ENCODE data around the gene ZNF283.
"Not testable (repeated sequence)": the region's sequence is repeated elsewhere in the genome, so short reads cannot be mapped to it uniquely, and the experiment has no call there.

ZNF283 gene

DNA sequence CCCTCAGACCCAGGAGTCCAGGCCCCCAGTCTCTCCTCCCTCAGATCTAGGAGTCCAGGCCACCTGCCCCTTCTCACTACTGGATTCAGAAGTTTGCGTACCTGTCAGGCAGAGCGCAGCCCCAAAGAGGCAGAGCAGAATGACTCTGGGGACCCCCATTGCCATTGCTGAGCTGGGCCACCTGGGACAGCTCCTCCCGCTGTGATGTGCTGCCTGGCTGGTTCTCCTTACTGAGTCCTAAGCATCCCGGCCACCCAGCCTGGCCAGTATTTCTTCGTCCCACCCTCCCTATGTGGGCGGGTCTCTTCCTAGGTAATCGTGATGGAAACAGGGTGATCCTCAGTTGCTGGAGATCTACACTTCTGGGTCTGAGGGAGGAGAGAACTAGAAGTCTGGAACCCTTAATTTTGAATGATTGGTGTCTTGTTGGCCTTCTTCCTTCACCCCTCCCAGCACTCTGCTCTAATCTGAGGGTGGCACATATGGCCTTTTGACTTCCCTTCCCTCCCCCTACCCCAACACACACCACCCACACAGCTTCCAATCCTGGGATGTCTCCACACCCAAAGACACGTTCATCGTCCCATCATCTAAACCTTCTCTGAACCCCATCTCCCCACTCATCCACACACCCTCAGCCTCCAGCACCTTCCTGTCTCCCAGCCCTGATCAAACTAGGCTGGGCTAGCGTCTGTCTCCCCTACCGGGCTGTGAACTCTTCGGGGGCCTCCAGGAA lies 24.7 kb upstream of the ZNF283 start, which contains the start of gene LYPD5:
LYPD5 (minus strand) TSS at position 232 of the 736 bp plus-strand sequence; CDS start at position 165, 67 bp downstream.
- no peak for FAIRE-seq

DNA sequence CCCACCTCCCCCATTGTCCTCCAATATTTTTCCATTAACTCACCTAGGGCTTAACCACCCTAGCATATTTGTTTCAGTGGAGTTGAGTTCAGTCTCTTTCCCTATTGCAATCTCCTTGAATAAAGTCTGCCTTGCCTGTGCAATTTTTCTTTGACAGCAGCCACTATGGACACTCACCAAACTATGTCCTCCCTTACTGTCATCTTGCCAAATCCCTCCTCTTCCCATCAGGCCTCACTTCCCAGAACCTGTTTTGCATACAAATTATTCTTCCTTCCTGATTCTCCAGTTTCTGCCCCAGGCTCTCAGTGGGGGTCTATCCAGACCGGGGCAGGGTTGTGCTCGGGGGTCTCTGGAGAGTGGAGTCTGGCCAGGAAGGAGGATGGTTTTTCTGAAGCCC lies 22.7 kb upstream of the ZNF283 start:
- no peak for FAIRE-seq

DNA sequence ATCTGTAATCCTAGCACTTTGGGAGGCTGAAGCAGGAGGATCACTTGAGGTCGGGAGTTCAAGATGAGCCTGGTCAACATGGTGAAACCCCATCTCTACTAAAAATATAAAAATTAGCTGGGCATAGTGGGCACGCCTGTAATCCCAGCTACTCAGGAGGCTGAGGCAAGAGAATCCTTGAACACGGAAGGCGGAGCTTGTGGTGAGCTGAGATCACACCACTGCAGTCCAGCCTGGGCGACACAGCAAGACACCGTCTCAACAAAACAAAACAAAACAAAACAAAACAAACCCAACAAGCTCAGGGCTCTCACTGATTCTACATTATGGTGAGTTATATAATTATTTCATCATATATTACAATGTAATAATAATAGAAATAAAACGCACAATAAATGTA lies 20.7 kb upstream of the ZNF283 start:
- not testable (repeated sequence) for FAIRE-seq

DNA sequence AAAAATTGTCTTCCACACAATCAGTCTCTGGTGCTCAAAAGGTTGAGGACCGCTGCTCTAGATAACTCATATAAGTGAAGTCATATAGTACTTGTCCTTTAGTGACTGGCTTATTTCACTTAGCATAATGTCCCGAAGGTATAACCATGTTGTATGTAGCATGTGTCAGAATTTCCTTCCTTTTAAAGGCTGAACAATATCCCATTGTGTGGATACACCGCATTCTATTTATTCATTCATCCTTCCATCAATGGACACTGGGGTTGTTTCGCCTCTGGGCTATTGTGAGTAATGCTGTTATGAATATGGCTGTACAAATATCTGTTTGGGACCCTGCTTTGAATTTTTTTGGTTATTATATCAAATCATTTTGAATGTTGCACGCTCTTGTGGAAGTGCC lies 20.3 kb upstream of the ZNF283 start:
- no peak for FAIRE-seq

DNA sequence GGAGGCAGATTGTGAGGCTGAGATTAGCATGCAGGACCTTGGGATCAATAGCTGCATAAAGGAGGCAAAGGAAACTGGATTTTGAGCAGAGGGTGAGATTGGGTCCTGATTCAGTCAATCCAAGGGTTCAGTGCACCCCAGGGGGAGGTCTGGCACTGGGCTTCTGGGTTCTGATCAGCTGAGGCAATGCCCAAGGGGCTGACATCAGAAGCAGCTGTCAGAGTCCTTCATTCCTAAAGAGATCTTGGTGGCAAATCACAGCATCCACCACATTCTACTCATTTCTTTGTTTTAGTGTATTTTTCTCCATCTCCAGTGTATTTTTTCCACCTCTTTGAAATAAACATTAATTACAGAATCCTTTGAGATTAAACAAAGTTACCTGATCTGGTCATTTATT lies 19.5 kb upstream of the ZNF283 start:
- FAIRE-seq, result no peak

DNA sequence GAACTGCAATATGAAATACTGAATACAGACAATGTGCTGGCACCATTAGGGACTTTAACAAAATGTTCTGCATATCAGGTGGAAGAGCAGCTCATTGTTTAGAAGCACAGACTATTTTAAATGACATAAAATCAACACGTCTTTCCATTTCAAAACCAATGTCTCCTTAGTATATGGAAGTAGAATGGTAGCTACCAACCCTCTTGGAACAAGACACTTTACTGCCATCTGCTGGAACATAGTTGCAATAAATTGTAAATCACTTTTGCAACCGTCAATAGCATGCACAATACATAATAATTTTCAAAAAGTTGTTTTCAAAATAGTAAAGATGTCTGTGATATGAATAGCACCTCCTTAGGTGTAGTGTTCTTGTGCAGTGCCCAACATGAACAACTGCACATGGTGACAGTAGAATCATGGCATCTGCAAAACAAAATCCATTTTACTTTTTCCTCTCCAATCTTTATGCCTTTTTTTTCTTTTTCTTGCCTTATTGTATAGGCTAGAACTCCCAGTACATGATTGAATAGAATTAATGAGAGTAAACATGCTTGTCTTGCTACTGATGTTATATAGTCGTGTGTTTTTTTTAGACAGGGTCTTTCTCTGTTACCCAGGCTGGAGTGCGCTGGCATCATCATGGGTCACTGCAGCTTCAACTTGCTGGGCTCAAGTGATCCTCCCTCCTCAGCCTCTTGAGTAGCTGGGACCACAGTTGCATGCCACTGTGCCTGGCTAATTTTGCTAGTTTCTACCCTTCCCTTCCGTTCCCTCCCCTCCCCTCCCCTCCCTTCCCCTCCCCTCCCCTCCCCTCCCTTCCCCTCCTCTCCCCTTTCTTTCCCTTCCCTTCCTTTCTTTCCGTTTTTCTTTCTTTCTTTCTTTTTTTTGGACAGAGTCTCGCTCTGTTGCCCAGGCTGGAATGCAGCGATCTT lies 17.1 kb upstream of the ZNF283 start:
- no peak for FAIRE-seq

DNA sequence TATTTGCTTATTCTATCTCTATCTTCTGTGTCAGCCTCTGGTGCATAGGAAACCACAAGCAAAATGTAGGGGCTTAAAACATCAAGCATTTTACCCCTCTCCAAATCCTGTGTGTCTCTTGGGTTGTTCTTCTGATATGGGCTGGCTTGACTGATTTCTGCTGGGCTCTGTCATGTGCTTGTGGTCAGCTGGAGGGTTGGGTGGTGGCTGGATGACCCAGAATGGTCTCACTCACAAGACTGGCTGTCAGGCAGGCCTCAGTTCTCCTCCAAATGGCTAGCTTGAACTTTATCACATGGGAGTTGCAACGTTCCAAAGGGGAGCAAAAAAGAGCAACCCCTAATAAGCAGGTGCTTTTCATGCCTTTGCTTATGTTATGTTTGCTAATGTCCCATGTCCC lies 15.3 kb upstream of the ZNF283 start:
- FAIRE-seq, result no peak

DNA sequence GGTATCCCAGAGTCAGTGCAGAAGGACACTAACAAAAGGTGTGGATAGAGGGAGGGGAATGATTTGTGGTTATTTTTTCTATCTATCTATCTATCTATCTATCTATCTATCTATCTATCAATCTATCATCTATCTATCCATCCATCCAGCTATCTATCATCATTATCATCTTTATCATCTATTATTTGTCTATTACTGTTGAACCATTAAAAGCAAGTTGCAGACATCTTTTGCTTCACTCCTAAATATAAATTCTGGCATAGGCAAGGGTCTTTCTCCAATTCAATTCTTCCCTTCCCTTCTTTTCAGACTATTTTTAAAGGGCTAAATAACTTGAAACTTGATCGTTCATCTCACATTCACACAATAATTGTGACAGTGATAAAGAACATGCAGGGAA lies 14.9 kb upstream of the ZNF283 start:
- no peak for FAIRE-seq

DNA sequence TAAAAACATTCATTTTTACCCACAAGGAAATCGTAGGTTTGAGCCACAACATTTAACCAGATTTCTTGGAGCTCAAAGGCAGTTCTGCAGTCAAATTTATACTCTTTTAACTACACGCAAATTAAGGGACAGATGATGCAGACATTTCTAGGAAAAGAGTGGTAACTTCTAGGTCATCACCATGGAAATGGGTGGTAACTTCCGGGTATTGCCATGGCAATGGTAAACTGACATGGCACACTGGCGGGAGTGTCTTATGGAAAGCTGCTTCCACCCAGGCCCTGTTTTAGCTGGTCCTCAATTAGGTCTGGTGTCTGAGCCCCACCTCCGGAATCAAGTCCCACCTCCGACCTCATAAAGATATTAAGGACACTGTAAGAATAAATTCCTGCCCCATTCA lies 14.4 kb upstream of the ZNF283 start:
- no peak for FAIRE-seq

DNA sequence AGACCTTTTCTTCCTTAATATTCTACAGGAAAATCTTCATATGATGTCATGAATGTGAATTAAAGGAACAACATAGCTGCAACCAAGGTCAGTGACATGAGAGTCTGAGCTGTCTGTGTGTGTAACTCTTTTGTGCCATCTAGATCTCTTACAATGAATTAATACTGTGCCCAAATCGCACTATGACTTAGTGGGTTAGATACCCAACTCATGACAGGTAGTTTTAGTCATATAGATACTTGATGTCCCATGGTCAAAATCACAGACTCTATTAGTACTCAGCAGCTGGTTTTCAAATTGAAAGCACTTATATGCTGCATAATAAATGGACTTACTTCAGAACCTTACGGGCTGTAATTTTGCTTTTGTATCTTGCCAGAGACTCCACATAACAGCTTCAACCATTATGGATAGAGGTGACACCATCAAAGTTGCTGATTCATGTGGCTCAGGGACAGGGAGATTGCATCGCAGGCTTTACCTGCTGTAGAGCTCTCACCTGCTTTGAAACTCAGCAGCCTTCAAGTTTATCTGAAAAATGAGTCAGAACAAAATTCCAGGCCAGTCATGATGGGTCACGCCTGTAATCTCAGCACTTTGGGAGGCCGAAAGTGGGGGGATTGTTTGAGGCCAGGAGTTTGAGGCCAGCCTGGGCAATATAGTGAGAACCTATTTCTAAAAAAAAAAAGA lies 12.3 kb upstream of the ZNF283 start:
- FAIRE-seq, result no peak

DNA sequence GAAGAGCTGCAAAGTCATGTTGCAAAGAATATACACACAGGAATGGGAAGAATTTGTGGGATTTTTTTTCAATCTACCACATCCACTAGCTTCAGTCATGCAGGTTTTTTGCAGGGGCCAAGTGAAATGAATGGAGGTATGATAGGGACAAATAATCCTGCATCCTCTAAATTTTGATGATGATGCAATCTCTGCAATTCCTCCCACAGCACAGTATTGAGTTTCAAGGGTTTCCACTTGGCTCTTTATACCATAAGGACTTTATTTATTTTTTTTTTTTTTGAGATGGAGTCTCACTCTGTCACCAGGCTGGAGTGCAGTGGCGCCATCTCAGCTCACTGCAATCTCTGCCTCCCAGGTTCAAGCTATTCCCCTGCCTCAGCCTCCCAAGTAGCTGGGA lies 9.7 kb upstream of the ZNF283 start:
- FAIRE-seq, result not testable (repeated sequence)

DNA sequence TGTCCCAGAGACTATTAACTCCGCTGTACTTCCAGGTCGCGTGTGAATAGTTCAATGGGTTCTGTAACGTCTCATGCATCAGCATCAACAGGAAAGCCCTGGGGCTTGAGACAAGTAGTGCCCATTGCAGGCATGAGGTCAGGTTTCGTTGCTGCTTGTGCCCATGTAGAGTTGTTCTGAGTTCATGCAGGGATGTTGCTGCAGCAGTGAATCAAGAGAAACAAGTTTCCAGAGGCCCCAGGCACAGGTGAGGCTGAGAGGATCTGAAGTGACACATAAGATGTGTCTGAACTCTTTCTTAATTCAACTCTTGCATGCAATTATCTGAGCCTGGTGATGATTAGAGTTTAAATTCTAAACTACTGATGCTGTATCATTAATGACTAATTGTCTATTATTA lies 8.6 kb upstream of the ZNF283 start:
- no peak for FAIRE-seq

DNA sequence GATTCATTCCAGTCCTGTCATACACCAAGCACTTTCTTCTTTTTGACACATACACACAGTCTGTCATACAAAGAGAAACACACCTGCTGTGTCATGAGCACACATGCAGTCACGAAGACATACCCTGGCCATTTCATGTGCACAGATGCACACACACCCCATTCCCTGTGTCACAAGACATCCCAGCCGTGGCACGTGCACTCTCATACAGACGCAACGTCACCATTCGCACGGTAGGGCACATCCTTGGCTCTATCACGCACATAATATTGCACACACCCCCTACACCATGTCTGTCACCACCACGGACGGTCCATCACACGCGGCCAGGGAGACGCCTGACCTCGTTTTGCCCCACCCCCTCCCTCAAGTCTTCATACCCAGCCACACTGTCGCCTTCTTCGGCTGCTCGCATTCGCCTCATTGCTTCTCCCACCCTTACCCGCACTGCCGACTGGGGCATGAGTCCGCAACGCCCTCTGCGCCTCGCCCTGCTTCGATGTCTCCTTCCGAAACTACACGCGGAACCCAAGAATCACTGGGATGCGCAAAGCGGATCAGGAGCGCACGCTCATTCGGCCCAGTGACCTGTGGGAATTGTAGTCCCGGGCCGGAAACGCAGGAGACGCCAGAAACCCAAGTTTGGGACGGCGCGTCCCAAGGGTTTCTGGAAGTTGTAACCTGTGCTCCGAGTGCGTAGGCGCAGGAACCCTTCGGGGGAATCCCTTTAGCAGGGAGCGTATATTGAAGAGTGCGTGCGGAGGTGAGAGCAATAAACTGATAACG lies 6.8 kb upstream of the ZNF283 start:
- no peak for FAIRE-seq

DNA sequence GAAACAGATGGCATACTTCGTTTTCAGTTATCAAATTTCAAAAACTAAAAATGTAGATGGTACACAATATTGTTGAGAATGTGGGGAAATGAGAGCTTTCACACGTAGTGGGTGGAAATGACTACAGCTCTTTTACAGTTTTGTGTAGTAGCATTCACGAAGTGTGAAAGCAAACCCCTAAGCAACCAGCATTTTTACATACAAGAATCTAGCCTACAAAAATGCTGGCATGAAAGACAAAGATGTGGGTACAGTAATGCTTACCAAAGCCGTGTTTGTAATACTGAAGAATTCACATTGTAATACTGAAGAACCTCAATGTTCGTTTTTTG lies 6.3 kb upstream of the ZNF283 start:
- no peak for FAIRE-seq

DNA sequence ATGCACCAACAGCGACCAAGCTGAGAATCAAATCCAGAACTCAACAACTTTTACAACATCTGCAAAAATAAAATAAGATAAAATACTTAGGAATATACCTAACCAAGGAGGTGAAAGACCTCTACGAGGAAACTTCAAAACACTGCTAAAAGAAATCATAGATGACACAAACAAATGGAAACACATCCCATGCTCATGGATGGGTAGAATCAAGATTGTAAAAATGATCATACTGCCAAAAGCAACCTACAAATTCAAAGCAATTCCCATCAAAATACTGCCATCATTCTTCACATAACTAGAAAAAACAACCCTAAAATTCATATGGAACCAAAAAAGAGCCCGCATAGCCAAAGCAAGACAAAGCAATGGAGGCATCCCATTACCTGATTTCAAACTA lies 3.3 kb upstream of the ZNF283 start:
- not testable (repeated sequence) for FAIRE-seq

DNA sequence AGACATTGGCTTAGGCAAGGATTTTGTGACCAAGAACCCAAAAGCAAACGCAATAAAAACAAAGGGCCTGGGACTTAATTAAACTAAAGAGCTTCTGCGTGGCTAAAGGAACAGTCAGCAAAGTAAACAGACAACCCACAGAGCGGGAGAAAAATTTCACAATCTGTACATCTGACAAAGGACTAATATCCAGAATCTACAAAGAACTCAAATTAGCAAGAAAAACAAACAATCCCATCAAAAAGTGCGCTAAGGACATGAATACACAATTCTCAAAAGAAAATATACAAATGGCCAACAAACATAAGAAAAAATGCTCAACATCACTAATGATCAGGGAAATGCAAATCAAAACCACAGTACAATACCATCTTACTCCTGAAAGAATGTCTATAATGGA lies 2.5 kb upstream of the ZNF283 start:
- not testable (repeated sequence) for FAIRE-seq

DNA sequence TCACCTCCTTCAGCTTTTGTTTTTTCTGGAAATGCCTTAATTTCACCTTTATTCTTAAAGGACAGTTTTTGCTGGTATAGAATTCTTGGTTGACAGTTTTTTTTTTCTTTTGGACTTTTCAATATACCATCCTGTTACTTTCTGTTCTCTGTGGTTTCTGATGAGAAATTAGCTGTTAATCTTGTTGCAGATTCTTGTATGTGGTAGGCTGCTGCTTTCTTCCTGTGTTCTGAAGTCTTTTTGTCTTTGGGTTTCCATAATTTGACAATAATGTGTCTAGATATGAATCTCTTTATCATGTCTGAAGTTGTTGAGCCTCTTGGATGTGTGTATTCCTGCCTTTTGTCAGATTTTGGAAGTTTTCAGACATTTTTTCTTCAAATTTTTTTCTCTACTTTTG lies 12.0 kb downstream of the ZNF283 start:
- FAIRE-seq, result no peak

DNA sequence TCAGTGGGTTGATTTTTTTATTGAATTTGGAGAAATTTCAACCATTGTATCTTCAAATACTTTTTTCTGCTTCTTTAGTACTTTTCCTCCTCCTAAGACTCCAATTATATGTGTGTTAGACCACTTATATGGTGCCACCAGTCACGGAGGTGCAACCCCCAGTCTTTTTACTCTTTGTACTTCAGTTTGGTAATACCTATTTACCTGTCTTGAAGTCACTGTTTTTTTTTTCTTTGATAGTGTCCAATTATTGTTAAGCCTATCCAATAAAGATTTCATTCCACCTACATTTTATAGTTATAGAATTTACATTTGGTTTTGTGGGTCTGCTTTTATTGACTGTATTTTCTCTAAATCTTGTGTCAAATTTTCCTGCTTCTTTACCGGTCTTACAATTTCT lies 14.9 kb downstream of the ZNF283 start:
- no peak for FAIRE-seq

DNA sequence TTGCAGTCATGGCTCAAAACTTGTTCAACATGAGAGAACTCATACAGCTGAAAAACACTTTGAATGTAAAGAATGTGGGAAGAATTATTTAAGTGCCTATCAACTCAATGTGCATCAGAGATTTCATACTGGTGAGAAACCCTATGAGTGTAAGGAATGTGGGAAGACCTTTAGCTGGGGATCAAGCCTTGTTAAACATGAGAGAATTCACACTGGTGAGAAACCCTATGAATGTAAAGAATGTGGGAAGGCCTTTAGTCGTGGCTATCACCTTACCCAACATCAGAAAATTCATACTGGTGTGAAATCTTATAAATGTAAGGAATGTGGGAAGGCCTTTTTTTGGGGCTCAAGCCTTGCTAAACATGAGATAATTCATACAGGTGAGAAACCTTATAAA lies 20.1 kb downstream of the ZNF283 start:
- no peak for FAIRE-seq

DNA sequence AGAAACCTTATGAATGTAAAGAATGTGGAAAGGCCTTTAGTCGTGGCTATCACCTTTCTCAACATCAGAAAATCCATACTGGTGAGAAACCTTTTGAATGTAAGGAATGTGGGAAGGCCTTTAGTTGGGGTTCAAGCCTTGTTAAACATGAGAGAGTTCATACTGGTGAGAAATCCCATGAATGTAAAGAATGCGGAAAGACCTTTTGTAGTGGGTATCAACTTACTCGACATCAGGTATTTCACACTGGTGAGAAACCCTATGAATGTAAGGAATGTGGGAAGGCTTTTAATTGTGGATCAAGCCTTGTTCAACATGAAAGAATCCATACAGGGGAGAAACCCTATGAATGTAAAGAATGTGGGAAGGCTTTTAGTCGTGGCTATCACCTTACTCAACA lies 20.8 kb downstream of the ZNF283 start:
- FAIRE-seq, result no peak

DNA sequence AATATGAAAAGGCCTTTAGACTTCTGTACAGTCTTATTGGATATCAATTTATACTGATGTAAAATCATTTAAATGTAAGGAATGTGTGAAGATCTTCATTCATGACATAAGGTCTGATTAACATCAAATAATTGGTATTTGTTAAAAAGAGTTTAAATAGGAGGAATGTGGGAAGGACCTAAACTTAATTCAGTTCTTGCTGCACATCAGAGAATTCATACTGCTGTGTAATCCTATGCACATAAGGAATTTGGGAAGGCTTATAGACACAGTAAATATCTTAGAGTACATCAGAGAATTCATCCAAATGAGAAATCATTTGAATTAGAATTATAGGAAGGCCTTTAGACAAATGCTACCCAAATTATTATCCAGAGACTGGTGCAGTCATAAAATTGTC lies 21.7 kb downstream of the ZNF283 start:
- no peak for FAIRE-seq

DNA sequence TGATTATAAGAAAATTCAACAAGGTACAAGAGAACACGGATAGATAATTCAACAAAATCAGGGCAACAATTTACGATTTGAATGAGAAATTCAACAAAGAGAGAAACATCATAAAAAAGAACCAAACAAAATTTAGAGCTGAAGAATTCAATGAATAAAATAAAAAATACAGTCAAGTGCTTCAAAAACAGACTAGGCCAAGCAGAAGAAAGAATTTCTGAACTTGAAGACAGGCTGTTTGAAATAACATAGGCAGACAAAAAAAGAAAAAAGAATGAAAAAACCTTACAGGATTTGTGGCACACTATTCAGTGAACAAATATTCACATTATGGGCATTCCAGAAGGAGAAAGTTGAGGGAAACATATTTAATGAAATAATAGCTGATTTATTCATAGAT lies 31.1 kb downstream of the ZNF283 start:
- FAIRE-seq, result no peak

DNA sequence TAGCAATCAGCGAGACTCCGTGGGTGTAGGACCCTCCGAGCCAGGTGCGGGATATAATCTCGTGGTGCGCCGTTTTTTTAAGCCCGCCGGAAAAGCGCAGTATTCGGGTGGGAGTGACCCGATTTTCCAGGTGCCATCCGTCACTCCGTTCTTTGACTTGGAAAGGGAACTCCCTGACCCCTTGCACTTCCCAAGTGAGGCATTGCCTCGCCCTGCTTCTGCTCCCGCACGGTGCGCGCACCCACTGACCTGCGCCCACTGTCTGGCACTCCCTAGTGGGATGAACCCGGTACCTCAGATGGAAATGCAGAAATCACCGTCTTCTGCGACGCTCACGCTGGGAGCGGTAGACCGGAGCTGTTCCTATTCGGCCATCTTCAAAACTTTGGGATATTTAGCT lies 39.8 kb downstream of the ZNF283 start:
- FAIRE-seq, result not testable (repeated sequence)

Data from endometrium (tissue), 2 donors.